SK-N-MC (cell line): ENCODE data around the gene DEF6.

Experiments
- DNase-seq: peaks from one replicate; pipeline ENCODE4 v3.0.0-alpha.2; 2011; ENCODE audit warnings: low read depth, low spot score
- H3K27ac ChIP-seq: fragments of 200-600 bp; sonication (generic); 2 replicates; pipeline ENCODE4 v1.5.1; 2016; ENCODE audit warnings: mixed run types
- H3K36me3 ChIP-seq: fragments of 200-600 bp; sonication (generic); 2 replicates; pipeline ENCODE4 v1.6.1; 2017; ENCODE audit warnings: antibody characterized with exemption, low read length, mixed read lengths; ENCODE audit not compliant: insufficient read depth
- H3K4me3 ChIP-seq: fragments of 200-600 bp; sonication (generic); 2 replicates; pipeline ENCODE4 v1.5.1; 2016
- H3K9ac ChIP-seq: fragments of 200-600 bp; sonication (generic); 2 replicates; pipeline ENCODE4 v1.8.0; 2017; ENCODE audit warnings: mixed run types, mixed read lengths; ENCODE audit not compliant: insufficient read length
- H3K9me3 ChIP-seq: fragments of 200-600 bp; sonication (generic); 2 replicates; pipeline ENCODE4 v1.6.1; 2017; ENCODE audit warnings: low read depth, mild to moderate bottlenecking, antibody characterized with exemption, low read length, moderate library complexity, mixed read lengths
- EZH2 ChIP-seq: fragments of 200-600 bp; sonication (generic); IDR thresholded peaks from one replicate; pipeline ENCODE4 v1.6.1; 2017; ENCODE audit warnings: antibody characterized with exemption
- FOXP2 ChIP-seq: optimal IDR thresholded peaks from 2 replicates; pipeline ENCODE3; 2011; ENCODE audit warnings: mild to moderate bottlenecking, moderate library complexity; ENCODE audit not compliant: insufficient read depth; ENCODE audit errors: extremely low read length, control extremely low read depth
- POLR2AphosphoS5 ChIP-seq: IDR thresholded peaks from 2 replicates; pipeline ENCODE4 v1.6.1; 2012; ENCODE audit warnings: mild to moderate bottlenecking, low read depth, low read length, borderline replicate concordance

The DEF6 gene

DNA sequence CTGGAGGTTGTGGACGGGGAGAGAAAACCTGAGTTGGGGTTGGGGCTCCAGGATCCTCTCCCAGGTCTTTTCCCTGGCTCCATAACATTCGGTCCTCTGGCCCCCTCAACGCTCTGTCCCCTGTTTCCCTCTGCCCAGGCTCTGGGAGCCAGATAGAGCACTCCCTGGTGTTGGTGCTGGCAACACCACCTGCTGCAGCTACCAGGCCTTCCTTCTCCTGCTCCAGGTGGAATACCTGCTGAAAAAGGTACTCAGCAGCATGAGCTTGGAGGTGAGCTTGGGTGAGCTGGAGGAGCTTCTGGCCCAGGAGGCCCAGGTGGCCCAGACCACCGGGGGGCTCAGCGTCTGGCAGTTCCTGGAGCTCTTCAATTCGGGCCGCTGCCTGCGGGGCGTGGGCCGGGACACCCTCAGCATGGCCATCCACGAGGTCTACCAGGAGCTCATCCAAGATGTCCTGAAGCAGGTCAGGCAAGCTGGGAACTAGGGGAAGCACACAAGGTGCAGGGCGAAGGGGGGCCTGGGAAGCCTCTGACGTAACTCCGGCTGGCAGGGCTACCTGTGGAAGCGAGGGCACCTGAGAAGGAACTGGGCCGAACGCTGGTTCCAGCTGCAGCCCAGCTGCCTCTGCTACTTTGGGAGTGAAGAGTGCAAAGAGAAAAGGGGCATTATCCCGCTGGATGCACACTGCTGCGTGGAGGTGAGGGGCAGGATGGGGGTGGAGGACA, 14.6 kb downstream of the DEF6 start:
- DNase-seq, result no peak
- Histone ChIP-seq H3K27ac (no peak overlapping the region), H3K36me3 (no peaks in the 10 kb centered on the region), H3K4me3 (no peak overlapping the region), H3K9ac (no peak overlapping the region), H3K9me3 (no peaks in the 10 kb centered on the region)
- no peak for TF ChIP-seq POLR2AphosphoS5
- TF ChIP-seq EZH2, result no peak
- TF ChIP-seq FOXP2, result no peak

GRCh38 chr6:35312807-35313206, 15.2 kb downstream of the DEF6 start:
- H3K9me3 ChIP-seq, result no peaks in the 10 kb centered on the region
- no peak overlapping the region for H3K4me3 ChIP-seq
- H3K9ac ChIP-seq, result no peak overlapping the region
- H3K27ac ChIP-seq, result peak overlapping the region; percentile 65; the same call in 1 of the 2 replicates
- peak; percentile 70 for DNase-seq
- H3K36me3 ChIP-seq, result no peaks in the 10 kb centered on the region
- TF ChIP-seq POLR2AphosphoS5, result peak; percentile 34; the same call in 1 of the 2 replicates
- no peak for TF ChIP-seq EZH2
- TF ChIP-seq FOXP2, result no peak

- no peaks in the 10 kb centered on the region for H3K9me3 ChIP-seq
- DNase-seq, result no peak
- no peak overlapping the region for H3K27ac ChIP-seq
- no peak overlapping the region for H3K9ac ChIP-seq
- H3K36me3 ChIP-seq, result no peaks in the 10 kb centered on the region
- peak overlapping the region; percentile 93 for H3K4me3 ChIP-seq
- no peak for TF ChIP-seq FOXP2
- no peak for TF ChIP-seq EZH2
- no peak for TF ChIP-seq POLR2AphosphoS5
Observed at GRCh38 chr6:35317483-35318195, 20.0 kb downstream of the DEF6 start.

- H3K9me3 ChIP-seq, result no peaks in the 10 kb centered on the region
- peak overlapping the region; percentile 93 for H3K4me3 ChIP-seq
- peak overlapping the region; percentile 70 for H3K9ac ChIP-seq
- TF ChIP-seq POLR2AphosphoS5, result peak; percentile 36; the same call in 1 of the 2 replicates
- no peak for TF ChIP-seq EZH2
- H3K36me3 ChIP-seq, result no peaks in the 10 kb centered on the region
- DNase-seq, result no peak
- H3K27ac ChIP-seq, result no peak overlapping the region
Observed at GRCh38 chr6:35318196-35319171, 20.9 kb downstream of the DEF6 start.

DNA sequence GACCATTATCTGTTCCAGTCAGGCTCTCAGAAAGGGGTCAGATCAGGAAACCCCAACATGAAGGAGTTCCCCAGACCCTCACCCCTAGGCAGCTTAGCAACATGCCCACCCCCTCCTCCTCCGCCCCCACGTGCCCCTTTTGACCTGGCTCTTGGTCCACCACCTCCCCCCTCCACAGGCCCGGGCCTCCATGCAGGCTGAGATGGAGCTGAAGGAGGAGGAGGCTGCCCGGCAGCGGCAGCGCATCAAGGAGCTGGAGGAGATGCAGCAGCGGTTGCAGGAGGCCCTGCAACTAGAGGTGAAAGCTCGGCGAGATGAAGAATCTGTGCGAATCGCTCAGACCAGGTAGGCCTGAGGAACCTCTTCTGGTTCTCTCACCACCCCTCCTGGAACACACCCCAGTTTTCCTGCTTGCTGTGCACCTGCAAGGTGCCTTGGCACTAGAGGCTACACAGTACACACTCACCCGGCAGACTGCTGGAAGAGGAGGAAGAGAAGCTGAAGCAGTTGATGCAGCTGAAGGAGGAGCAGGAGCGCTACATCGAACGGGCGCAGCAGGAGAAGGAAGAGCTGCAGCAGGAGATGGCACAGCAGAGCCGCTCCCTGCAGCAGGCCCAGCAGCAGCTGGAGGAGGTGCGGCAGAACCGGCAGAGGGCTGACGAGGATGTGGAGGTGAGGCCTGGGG, 21.9 kb downstream of the DEF6 start:
- H3K9ac ChIP-seq, result no peak overlapping the region
- TF ChIP-seq POLR2AphosphoS5, result no peak
- TF ChIP-seq FOXP2, result no peak
- no peak for TF ChIP-seq EZH2
- no peaks in the 10 kb centered on the region for H3K36me3 ChIP-seq
- no peak overlapping the region for H3K4me3 ChIP-seq
- H3K9me3 ChIP-seq, result no peaks in the 10 kb centered on the region
- H3K27ac ChIP-seq, result no peak overlapping the region
- no peak for DNase-seq

- no peak overlapping the region for H3K27ac ChIP-seq
- TF ChIP-seq EZH2, result no peak
- no peak for TF ChIP-seq POLR2AphosphoS5
- no peak for TF ChIP-seq FOXP2
- no peaks in the 10 kb centered on the region for H3K9me3 ChIP-seq
- H3K9ac ChIP-seq, result no peak overlapping the region
- no peak for DNase-seq
- no peaks in the 10 kb centered on the region for H3K36me3 ChIP-seq
- no peak overlapping the region for H3K4me3 ChIP-seq
Observed at GRCh38 chr6:35320031-35320410, 22.4 kb downstream of the DEF6 start.

- H3K9ac ChIP-seq, result no peak overlapping the region
- no peaks in the 10 kb centered on the region for H3K9me3 ChIP-seq
- no peak for DNase-seq
- no peaks in the 10 kb centered on the region for H3K36me3 ChIP-seq
- no peak overlapping the region for H3K27ac ChIP-seq
- TF ChIP-seq EZH2 (no peak), FOXP2 (no peak), POLR2AphosphoS5 (no peak)
- no peak overlapping the region for H3K4me3 ChIP-seq
Observed at GRCh38 chr6:35321091-35321490, 23.5 kb downstream of the DEF6 start.
